Measurements from ENCODE around the gene HPSE2.

Gene HPSE2

DNA sequence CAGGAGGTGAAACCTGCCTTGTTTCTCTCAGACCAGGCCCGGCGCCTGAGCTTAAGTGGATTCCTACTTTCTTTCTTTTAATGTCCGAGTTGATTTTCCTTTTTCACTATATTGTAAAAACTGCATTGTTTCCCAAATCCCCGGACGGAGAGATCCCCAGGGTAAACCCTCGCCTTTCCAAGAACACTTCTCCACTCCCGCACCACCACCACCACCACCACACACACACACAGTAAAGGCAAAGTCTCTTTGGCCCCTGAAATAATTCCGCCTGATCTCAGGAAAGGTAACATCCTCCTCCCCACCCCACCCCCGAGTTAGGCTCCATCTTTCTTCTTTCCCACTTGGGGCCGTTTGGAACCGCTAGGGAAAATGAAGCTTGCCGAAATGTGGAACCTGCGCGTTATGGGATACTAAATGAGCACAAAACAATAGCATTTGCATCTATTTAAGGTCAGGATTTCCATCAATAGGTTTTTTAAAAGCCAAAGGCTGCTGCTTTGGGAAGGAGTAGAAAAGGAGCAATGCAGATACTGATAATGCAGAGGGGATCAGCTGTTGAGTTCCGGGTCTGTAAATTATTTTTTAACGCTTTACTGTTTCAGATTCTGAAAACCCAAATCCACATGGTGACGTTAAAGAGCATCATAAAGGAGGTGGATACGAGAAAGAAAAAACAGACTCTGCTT, 2.5 kb downstream of the HPSE2 start:
- no peaks in the 10 kb centered on the region for H3K36me3 ChIP-seq (ENCODE audit: control insufficient read depth, insufficient read depth, low read length)
- no peak overlapping the region for H3K4me3 ChIP-seq (replicated peaks; ENCODE audit: low read depth, low read length)
- peaks cover 2% of the 10 kb centered on the region for H3K27me3 ChIP-seq (replicated peaks; ENCODE audit: control insufficient read depth, insufficient read depth, low read length)
- DNase-seq (ENCODE audit: extremely low read depth, insufficient read length): no peak
- TF ChIP-seq, protein P1, sequence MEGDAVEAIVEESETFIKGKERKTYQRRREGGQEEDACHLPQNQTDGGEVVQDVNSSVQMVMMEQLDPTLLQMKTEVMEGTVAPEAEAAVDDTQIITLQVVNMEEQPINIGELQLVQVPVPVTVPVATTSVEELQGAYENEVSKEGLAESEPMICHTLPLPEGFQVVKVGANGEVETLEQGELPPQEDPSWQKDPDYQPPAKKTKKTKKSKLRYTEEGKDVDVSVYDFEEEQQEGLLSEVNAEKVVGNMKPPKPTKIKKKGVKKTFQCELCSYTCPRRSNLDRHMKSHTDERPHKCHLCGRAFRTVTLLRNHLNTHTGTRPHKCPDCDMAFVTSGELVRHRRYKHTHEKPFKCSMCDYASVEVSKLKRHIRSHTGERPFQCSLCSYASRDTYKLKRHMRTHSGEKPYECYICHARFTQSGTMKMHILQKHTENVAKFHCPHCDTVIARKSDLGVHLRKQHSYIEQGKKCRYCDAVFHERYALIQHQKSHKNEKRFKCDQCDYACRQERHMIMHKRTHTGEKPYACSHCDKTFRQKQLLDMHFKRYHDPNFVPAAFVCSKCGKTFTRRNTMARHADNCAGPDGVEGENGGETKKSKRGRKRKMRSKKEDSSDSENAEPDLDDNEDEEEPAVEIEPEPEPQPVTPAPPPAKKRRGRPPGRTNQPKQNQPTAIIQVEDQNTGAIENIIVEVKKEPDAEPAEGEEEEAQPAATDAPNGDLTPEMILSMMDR (IDR thresholded peaks at IDR 0.05; ENCODE audit: insufficient read depth, low read length, poor library complexity, severe bottlenecking): no peak

DNA sequence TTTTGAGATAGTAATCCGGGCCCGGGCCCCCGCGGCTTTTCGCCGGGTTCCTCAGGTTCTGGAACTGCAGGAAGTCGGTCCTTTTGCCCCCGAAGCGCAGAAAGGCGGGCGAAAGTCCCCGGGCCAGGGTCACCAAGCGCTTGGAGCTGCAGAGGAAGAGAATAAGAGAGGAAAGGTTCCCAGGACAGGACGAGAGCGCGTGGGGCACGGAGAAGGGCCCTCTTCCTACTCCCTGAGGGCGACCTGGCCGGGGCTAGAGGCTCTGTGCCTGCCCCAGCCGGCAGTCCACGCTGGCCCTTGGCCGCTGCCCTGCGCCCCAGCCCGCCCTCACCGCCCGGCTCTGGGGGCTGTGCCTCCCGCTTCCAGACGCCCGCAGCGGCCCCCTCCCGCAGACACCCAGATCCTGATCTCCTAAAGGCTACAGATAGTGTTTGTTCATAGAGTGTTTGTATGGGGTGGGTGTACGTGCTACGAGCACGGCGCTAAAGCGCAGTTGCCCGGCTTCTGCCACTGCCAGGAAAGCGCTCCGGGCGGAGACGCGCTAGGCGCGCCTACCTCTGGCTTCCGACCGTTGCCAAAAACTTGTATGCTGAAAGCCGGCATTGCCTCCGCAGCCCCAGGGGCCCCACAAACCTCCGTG, 3.2 kb downstream of the HPSE2 start:
- TF ChIP-seq, protein P1 (IDR thresholded peaks at IDR 0.05; ENCODE audit: insufficient read depth, low read length, poor library complexity, severe bottlenecking): no peak
- H3K4me3 ChIP-seq (replicated peaks; ENCODE audit: low read depth, low read length): no peak overlapping the region
- H3K27me3 ChIP-seq (replicated peaks; ENCODE audit: control insufficient read depth, insufficient read depth, low read length): peaks cover 2% of the 10 kb centered on the region
- H3K36me3 ChIP-seq (ENCODE audit: control insufficient read depth, insufficient read depth, low read length): no peaks in the 10 kb centered on the region
- DNase-seq (ENCODE audit: extremely low read depth, insufficient read length): peak; percentile 18

DNA sequence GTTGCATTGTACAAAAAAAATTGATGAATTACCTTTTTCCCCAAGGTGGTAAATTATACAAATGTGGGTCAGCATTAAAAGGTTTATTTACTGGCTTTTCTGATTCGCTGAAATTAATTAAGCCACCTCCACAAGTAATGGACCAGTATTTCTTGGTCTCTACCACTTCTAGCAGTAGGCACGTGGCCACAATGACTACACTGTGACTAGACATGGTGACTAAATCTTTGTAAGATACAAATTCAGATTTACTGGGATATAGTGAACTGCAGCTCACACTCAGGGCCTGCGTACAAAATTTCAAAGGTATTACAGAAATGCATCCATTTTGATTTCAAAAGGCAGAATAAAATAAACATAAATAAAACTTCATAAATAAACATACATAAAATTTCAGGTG, 10.9 kb downstream of the HPSE2 start:
- no peak overlapping the region for H3K4me3 ChIP-seq (replicated peaks; ENCODE audit: low read depth, low read length)
- TF ChIP-seq, protein P1 (IDR thresholded peaks at IDR 0.05; ENCODE audit: insufficient read depth, low read length, poor library complexity, severe bottlenecking): no peak
- H3K36me3 ChIP-seq (ENCODE audit: control insufficient read depth, insufficient read depth, low read length): no peaks in the 10 kb centered on the region
- DNase-seq (ENCODE audit: extremely low read depth, insufficient read length): no peak
- no peaks in the 10 kb centered on the region for H3K27me3 ChIP-seq (replicated peaks; ENCODE audit: control insufficient read depth, insufficient read depth, low read length)

DNA sequence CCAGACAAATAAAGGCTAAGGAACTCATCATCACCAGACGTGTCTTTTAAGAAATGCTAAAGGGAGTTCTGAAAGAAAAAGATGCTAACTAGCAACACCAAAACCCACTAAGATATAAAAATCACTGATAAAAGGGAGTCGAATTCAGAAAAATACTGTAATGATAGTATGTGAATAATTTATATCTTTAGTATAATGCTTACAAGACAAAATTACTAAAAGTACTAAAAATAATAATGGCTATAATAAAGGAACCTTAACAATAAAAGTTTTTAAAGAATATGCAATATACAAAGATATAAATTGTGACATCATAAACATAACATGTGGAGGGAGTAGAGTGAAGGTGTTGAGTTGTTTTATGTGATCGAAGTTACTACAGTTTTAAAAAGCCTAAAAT, 28.3 kb downstream of the HPSE2 start:
- no peak for DNase-seq (ENCODE audit: extremely low read depth, insufficient read length)
- H3K27me3 ChIP-seq (replicated peaks; ENCODE audit: control insufficient read depth, insufficient read depth, low read length): no peaks in the 10 kb centered on the region
- TF ChIP-seq, protein P1 (IDR thresholded peaks at IDR 0.05; ENCODE audit: insufficient read depth, low read length, poor library complexity, severe bottlenecking): no peak
- H3K36me3 ChIP-seq (ENCODE audit: control insufficient read depth, insufficient read depth, low read length): no peaks in the 10 kb centered on the region
- no peak overlapping the region for H3K4me3 ChIP-seq (replicated peaks; ENCODE audit: low read depth, low read length)

DNA sequence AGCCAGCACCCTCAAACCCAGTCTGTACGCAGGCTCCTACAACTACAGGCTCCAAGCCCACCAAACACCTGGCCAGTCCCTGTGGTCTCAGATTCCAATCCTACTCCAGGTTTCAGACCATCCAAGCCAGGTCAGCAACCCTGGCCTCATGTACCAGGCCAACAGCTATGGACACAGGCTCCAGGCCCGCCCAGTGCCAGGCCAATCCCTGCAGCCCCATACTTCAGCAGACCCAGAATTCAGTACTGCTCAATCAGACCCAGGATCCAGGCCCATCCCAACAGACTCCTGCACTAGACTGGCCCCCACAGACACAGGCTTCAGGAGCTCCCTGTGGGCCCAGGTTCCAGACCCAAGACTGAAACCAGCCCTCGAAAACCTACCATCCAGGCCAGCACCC, 32.3 kb downstream of the HPSE2 start:
- TF ChIP-seq, protein P1 (IDR thresholded peaks at IDR 0.05; ENCODE audit: insufficient read depth, low read length, poor library complexity, severe bottlenecking): no peak
- Histone ChIP-seq H3K27me3 (replicated peaks; ENCODE audit: control insufficient read depth, insufficient read depth, low read length) (no peaks in the 10 kb centered on the region), H3K4me3 (replicated peaks; ENCODE audit: low read depth, low read length) (no peak overlapping the region), H3K36me3 (ENCODE audit: control insufficient read depth, insufficient read depth, low read length) (no peaks in the 10 kb centered on the region)
- DNase-seq (ENCODE audit: extremely low read depth, insufficient read length): no peak

All from GM06990 (cell line).